Ectodermal cell (in vitro differentiated cells): ENCODE results near the gene NXPH2.

ENCODE experiments used
- H3K27ac ChIP-seq: 2 replicates; pipeline ENCODE4 v1.7.0; 2013; ENCODE audit warnings: mild to moderate bottlenecking, low read depth, low read length; ENCODE audit not compliant: insufficient read depth, poor library complexity, severe bottlenecking
- H3K27me3 ChIP-seq: 2 replicates; pipeline ENCODE4 v1.7.0; 2013; ENCODE audit warnings: mild to moderate bottlenecking, low read length; ENCODE audit not compliant: insufficient read depth, control insufficient read depth, poor library complexity, severe bottlenecking
- H3K36me3 ChIP-seq: one replicate; pipeline ENCODE4 v1.7.0; 2013; ENCODE audit warnings: low read length; ENCODE audit not compliant: control insufficient read depth, insufficient read depth
- H3K4me1 ChIP-seq: one replicate; pipeline ENCODE4 v1.7.0; 2013; ENCODE audit warnings: low read length; ENCODE audit not compliant: control insufficient read depth, insufficient read depth
- H3K4me3 ChIP-seq: 2 replicates; pipeline ENCODE4 v1.7.0; 2013; ENCODE audit warnings: low read depth, low read length, control low read depth; ENCODE audit not compliant: insufficient read depth
- H3K9me3 ChIP-seq: 2 replicates; pipeline ENCODE4 v1.7.0; 2013; ENCODE audit warnings: mild to moderate bottlenecking, low read length, moderate library complexity; ENCODE audit not compliant: control insufficient read depth
- WGBS, 2 experiments: methylation state at CpG; one replicate each; pipeline ENCODE4 v1.1.7; 2013; ENCODE audit warnings: missing lambda C conversion rate in 2 of 2; 5-methylcytosine and 5-hydroxymethylcytosine counted together

NXPH2 gene

GRCh38 chr2:138727956-138728355, 52.2 kb downstream of the NXPH2 start:
- Histone ChIP-seq H3K4me3 (no peak overlapping the region), H3K27ac (no peak overlapping the region), H3K36me3 (no peaks in the 10 kb centered on the region), H3K4me1 (peaks cover 10% of the 10 kb centered on the region), H3K9me3 (no peaks in the 10 kb centered on the region), H3K27me3 (no peaks in the 10 kb centered on the region)
- 89 to 92% methylated on average over 1 of the region's 1 CpG for WGBS, 2 experiments

GRCh38 chr2:138726681-138727080, 53.5 kb downstream of the NXPH2 start:
- H3K4me3 ChIP-seq, result no peak overlapping the region
- peaks cover 10% of the 10 kb centered on the region for H3K4me1 ChIP-seq
- no peaks in the 10 kb centered on the region for H3K36me3 ChIP-seq
- no peaks in the 10 kb centered on the region for H3K27me3 ChIP-seq
- no peaks in the 10 kb centered on the region for H3K9me3 ChIP-seq
- H3K27ac ChIP-seq, result no peak overlapping the region

GRCh38 chr2:138724729-138725459, 55.3 kb downstream of the NXPH2 start:
- 94 to 100% methylated on average over 1 of the region's 2 CpGs for WGBS, 2 experiments
- peaks cover 10% of the 10 kb centered on the region for H3K4me1 ChIP-seq
- H3K27ac ChIP-seq, result no peak overlapping the region
- H3K27me3 ChIP-seq, result no peaks in the 10 kb centered on the region
- H3K36me3 ChIP-seq, result no peaks in the 10 kb centered on the region
- H3K4me3 ChIP-seq, result no peak overlapping the region
- H3K9me3 ChIP-seq, result no peaks in the 10 kb centered on the region

GRCh38 chr2:138724327-138724726, 55.9 kb downstream of the NXPH2 start:
- Histone ChIP-seq H3K27ac (no peak overlapping the region), H3K27me3 (no peaks in the 10 kb centered on the region), H3K36me3 (no peaks in the 10 kb centered on the region), H3K4me1 (peaks cover 10% of the 10 kb centered on the region), H3K4me3 (no peak overlapping the region), H3K9me3 (no peaks in the 10 kb centered on the region)
- 53 to 67% methylated on average over 2 of the region's 2 CpGs for WGBS, 2 experiments

- H3K4me1 ChIP-seq, result peaks cover 10% of the 10 kb centered on the region
- no peak overlapping the region for H3K27ac ChIP-seq
- H3K4me3 ChIP-seq, result no peak overlapping the region
- H3K9me3 ChIP-seq, result no peaks in the 10 kb centered on the region
- no peaks in the 10 kb centered on the region for H3K36me3 ChIP-seq
- H3K27me3 ChIP-seq, result no peaks in the 10 kb centered on the region
- WGBS, 2 experiments, result 83 to 85% methylated on average over 5 to 7 of the region's 7 CpGs
Measured at GRCh38 chr2:138723196-138723987, 56.8 kb downstream of the NXPH2 start.

GRCh38 chr2:138722316-138722715, 57.9 kb downstream of the NXPH2 start:
- Histone ChIP-seq H3K4me3 (no peak overlapping the region), H3K36me3 (no peaks in the 10 kb centered on the region), H3K9me3 (no peaks in the 10 kb centered on the region), H3K27me3 (no peaks in the 10 kb centered on the region), H3K4me1 (peaks cover 10% of the 10 kb centered on the region), H3K27ac (no peak overlapping the region)
- WGBS, 2 experiments, result 93% methylated on average over 4 of the region's 4 CpGs

GRCh38 chr2:138720035-138720838, 60.0 kb downstream of the NXPH2 start:
- Histone ChIP-seq H3K4me3 (no peak overlapping the region), H3K27me3 (no peaks in the 10 kb centered on the region), H3K27ac (no peak overlapping the region), H3K36me3 (no peaks in the 10 kb centered on the region), H3K9me3 (no peaks in the 10 kb centered on the region), H3K4me1 (peaks cover 10% of the 10 kb centered on the region)
- WGBS, 2 experiments, result 86 to 87% methylated on average over 11 of the region's 11 CpGs

GRCh38 chr2:138718405-138718804, 61.8 kb downstream of the NXPH2 start:
- Histone ChIP-seq H3K4me3 (no peak overlapping the region), H3K4me1 (peaks cover 2% of the 10 kb centered on the region), H3K9me3 (no peaks in the 10 kb centered on the region), H3K27me3 (no peaks in the 10 kb centered on the region), H3K36me3 (no peaks in the 10 kb centered on the region), H3K27ac (no peak overlapping the region)

- WGBS, 2 experiments, result 83 to 87% methylated on average over 5 of the region's 5 CpGs
- Histone ChIP-seq H3K4me1 (no peaks in the 10 kb centered on the region), H3K27me3 (no peaks in the 10 kb centered on the region), H3K4me3 (no peak overlapping the region), H3K27ac (no peak overlapping the region), H3K36me3 (no peaks in the 10 kb centered on the region), H3K9me3 (no peaks in the 10 kb centered on the region)
Measured at GRCh38 chr2:138716183-138716582, 64.0 kb downstream of the NXPH2 start.

GRCh38 chr2:138713504-138713903, 66.7 kb downstream of the NXPH2 start:
- WGBS, 2 experiments, result 83 to 90% methylated on average over 4 to 5 of the region's 5 CpGs
- Histone ChIP-seq H3K27ac (no peak overlapping the region), H3K27me3 (no peaks in the 10 kb centered on the region)

More at GRCh38 chr2:138713504-138713903, 66.7 kb downstream of the NXPH2 start:
- Histone ChIP-seq H3K4me1 (no peaks in the 10 kb centered on the region), H3K9me3 (no peaks in the 10 kb centered on the region), H3K36me3 (no peaks in the 10 kb centered on the region), H3K4me3 (no peak overlapping the region)
